Peyer's patch (tissue), 4 donors: Measurements from ENCODE around the gene IL4I1.

Experiments
- CTCF ChIP-seq, 6 experiments: fragments of 450-650 bp in 4 of 6; fragments of 200-600 bp in 2 of 6; sonication (generic) in 1 of 6; IDR thresholded peaks; one replicate each; pipeline ENCODE4 v1.5.1; 2017 to 2019; ENCODE audit warnings: antibody characterized with exemption in 6 of 6, mild to moderate bottlenecking in 3 of 6, moderate library complexity in 1 of 6
- POLR2A ChIP-seq, 2 donors: fragments of 450-650 bp; IDR thresholded peaks; one replicate each; pipeline ENCODE4 v1.5.1; 2017; ENCODE audit warnings: antibody characterized with exemption in 2 of 2, mild to moderate bottlenecking in 2 of 2, moderate library complexity in 2 of 2

GRCh38 chr19:49874503-49875157 is 22.1 kb downstream of the IL4I1 start:
- TF ChIP-seq CTCF (IDR thresholded peaks at IDR 0.05): no peak
- no peak for TF ChIP-seq POLR2A (IDR thresholded peaks at IDR 0.05)
